Panc1 (cell line): Measurements from ENCODE around the gene PAPSS2. TPM values are rescaled to one million over a fixed set of nuclear protein-coding genes. Genes with fewer than 3 reads are reported as not detected.

Experiments used
- ATAC-seq: fragments of 200-7000 bp; cut with Tn5 transposase; 2 replicates; pipeline ENCODE4 v1.9.1; 2020; ENCODE audit warnings: mild to moderate bottlenecking, moderate library complexity
- BruUV-seq: library from RNA; stranded (reverse); fragments of 400-500 nt; replicated peaks from 2 replicates; lab custom pipeline; 2021; lab: Mats Ljungman, UMichigan
- CTCF ChIA-PET: fragments of 300-600 bp; sonication (Branson Sonifier 250); formaldehyde crosslinking; loops from one replicate; lab custom pipeline; 2022; ENCODE audit warnings: antibody characterized with exemption; lab: Charles Lee
- POLR2A ChIA-PET: fragments of 300-600 bp; sonication (Branson Sonifier 250); formaldehyde crosslinking; loops from one replicate; lab custom pipeline; 2022; ENCODE audit warnings: antibody characterized with exemption; lab: Charles Lee
- DNase-seq: peaks from one replicate; pipeline ENCODE4 v3.0.0-alpha.2; 2010; ENCODE audit warnings: low read depth, low spot score
- H3K27ac ChIP-seq: 2 replicates; pipeline ENCODE4 v1.5.1; 2011; ENCODE audit warnings: mild to moderate bottlenecking, low read length, inconsistent platforms
- H3K27me3 ChIP-seq: fragments of 200-500 bp; sonication (Bioruptor generic); 2 replicates; pipeline ENCODE4 v1.6.0; 2014; ENCODE audit warnings: low read length, inconsistent platforms; ENCODE audit not compliant: control insufficient read depth, insufficient read depth
- H3K36me3 ChIP-seq: fragments of 200-500 bp; sonication (Bioruptor generic); 2 replicates; pipeline ENCODE4 v1.5.1; 2014; ENCODE audit warnings: inconsistent platforms, mild to moderate bottlenecking, low read length, moderate library complexity; ENCODE audit not compliant: control insufficient read depth, insufficient read depth
- H3K4me1 ChIP-seq: 2 replicates; pipeline ENCODE4 v1.5.1; 2011; ENCODE audit warnings: inconsistent platforms, mild to moderate bottlenecking, low read length, moderate library complexity; ENCODE audit not compliant: control insufficient read depth, insufficient read depth
- H3K4me3 ChIP-seq, 2 experiments: 2 replicates each; pipeline ENCODE4 v1.5.1; 2011 to 2012; ENCODE audit warnings: low read depth in 2 of 2, low read length in 2 of 2, mild to moderate bottlenecking in 2 of 2, inconsistent platforms in 1 of 2, moderate library complexity in 1 of 2
- H3K9me3 ChIP-seq: fragments of 200-500 bp; sonication (Bioruptor generic); 2 replicates; pipeline ENCODE4 v1.5.1; 2014; ENCODE audit warnings: low read depth, mild to moderate bottlenecking, inconsistent platforms, low read length, moderate library complexity; ENCODE audit not compliant: control insufficient read depth, insufficient read depth
- CTCF ChIP-seq: fragments of 450-650 bp; IDR thresholded peaks from 2 replicates; pipeline ENCODE4 v1.5.1; 2017; ENCODE audit warnings: mild to moderate bottlenecking
- POLR2AphosphoS5 ChIP-seq: IDR thresholded peaks from 2 replicates; pipeline ENCODE4 v1.6.1; 2012; ENCODE audit warnings: mild to moderate bottlenecking, low read depth, low read length, moderate library complexity
- REST ChIP-seq, 2 experiments: IDR thresholded peaks; 2 replicates each; pipeline ENCODE4 v1.6.1; 2011 to 2012; ENCODE audit warnings: low read depth in 2 of 2, control low read depth in 1 of 2, low read length in 1 of 2, mild to moderate bottlenecking in 1 of 2, moderate library complexity in 1 of 2; ENCODE audit not compliant: insufficient read depth in 1 of 2
- SIN3A ChIP-seq: IDR thresholded peaks from 2 replicates; pipeline ENCODE4 v1.6.1; 2012; ENCODE audit warnings: low read depth, mild to moderate bottlenecking, low read length, moderate library complexity, borderline replicate concordance; ENCODE audit not compliant: insufficient read depth
- TCF7L2 ChIP-seq: IDR thresholded peaks from 2 replicates; pipeline ENCODE4 v1.6.1; 2011; ENCODE audit warnings: mild to moderate bottlenecking, low read depth, low read length, inconsistent platforms
- in situ Hi-C: cut with HindIII; loops from 2 replicates; pipeline ENCODE4 v1.10.0; 2016; ENCODE audit warnings: low sequenced_read_pairs, low pct_unique_long_range_greater_than_20kb
- intact Hi-C: fragments of 100-400 bp; cut with micrococcal nuclease; formaldehyde crosslinking; loops from one replicate; pipeline ENCODE4 v1.10.0; 2022; ENCODE audit not compliant: unreplicated experiment
- total RNA-seq: library from RNA; stranded (reverse); gene quantifications from one replicate; pipeline ENCODE4 v1.2.1, GENCODE V29; 2021; ENCODE audit not compliant: unreplicated experiment

Gene PAPSS2
- total RNA-seq, 1 experiment from 2014 or later = 17.1 TPM

GRCh38 chr10:87781545-87781944 lies 121.9 kb downstream of the PAPSS2 start:
- H3K36me3 ChIP-seq = peaks cover 21% of the 10 kb centered on the region
- no peaks in the 10 kb centered on the region for H3K4me1 ChIP-seq
- DNase-seq (no peak), ATAC-seq (no peak)
- ChIA-PET POLR2A (no interaction called here), CTCF (no interaction called here)
- intact Hi-C loops (no loop called here), in situ Hi-C loops (no loop called here)
- H3K27ac ChIP-seq = no peak overlapping the region
- no TSS peak for BruUV-seq
- TF ChIP-seq SIN3A = no peak
- TF ChIP-seq CTCF = no peak
- no peak for TF ChIP-seq REST (IDR thresholded peaks at IDR 0.05; ENCODE audit: insufficient read depth in 1 of 2, low read depth in 2 of 2, low read length in 1 of 2)
- no peak for TF ChIP-seq TCF7L2
- no peak for TF ChIP-seq POLR2AphosphoS5
- no peaks in the 10 kb centered on the region for H3K9me3 ChIP-seq
- H3K4me3 ChIP-seq = no peak overlapping the region
- H3K27me3 ChIP-seq = no peaks in the 10 kb centered on the region

- Histone ChIP-seq H3K4me1 (no peaks in the 10 kb centered on the region), H3K27me3 (no peaks in the 10 kb centered on the region), H3K36me3 (peaks cover 16% of the 10 kb centered on the region), H3K4me3 (no peak overlapping the region), H3K27ac (no peak overlapping the region), H3K9me3 (no peaks in the 10 kb centered on the region)
- ChIA-PET POLR2A (no interaction called here), CTCF (no interaction called here)
- intact Hi-C loops = no loop called here
- TF ChIP-seq SIN3A (no peak), POLR2AphosphoS5 (no peak), TCF7L2 (no peak), REST (IDR thresholded peaks at IDR 0.05; ENCODE audit: insufficient read depth in 1 of 2, low read depth in 2 of 2, low read length in 1 of 2) (no peak), CTCF (no peak)
- DNase-seq = no peak
- no peak for ATAC-seq
- BruUV-seq = no TSS peak
- in situ Hi-C loops = no loop called here
Measured at GRCh38 chr10:87782721-87783120, 123.0 kb downstream of the PAPSS2 start.
